A549 treated with CpdA at 1 μM for 4 hours (cell line): Measurements from ENCODE around the gene PPP1CB. TPM values are rescaled to one million over a fixed set of nuclear protein-coding genes. Genes with fewer than 3 reads are reported as not detected.

Source experiments
- total RNA-seq: library from RNA; stranded (reverse); fragments of 200-300 nt; extraction: Qiagen RNA extraction; gene quantifications from 5 replicates; pipeline ENCODE4 v1.2.3, GENCODE V29; 2022; ENCODE audit warnings: low read depth

Gene PPP1CB
- 104 to 119 TPM (median 112 TPM) in 5 replicates for total RNA-seq

DNA sequence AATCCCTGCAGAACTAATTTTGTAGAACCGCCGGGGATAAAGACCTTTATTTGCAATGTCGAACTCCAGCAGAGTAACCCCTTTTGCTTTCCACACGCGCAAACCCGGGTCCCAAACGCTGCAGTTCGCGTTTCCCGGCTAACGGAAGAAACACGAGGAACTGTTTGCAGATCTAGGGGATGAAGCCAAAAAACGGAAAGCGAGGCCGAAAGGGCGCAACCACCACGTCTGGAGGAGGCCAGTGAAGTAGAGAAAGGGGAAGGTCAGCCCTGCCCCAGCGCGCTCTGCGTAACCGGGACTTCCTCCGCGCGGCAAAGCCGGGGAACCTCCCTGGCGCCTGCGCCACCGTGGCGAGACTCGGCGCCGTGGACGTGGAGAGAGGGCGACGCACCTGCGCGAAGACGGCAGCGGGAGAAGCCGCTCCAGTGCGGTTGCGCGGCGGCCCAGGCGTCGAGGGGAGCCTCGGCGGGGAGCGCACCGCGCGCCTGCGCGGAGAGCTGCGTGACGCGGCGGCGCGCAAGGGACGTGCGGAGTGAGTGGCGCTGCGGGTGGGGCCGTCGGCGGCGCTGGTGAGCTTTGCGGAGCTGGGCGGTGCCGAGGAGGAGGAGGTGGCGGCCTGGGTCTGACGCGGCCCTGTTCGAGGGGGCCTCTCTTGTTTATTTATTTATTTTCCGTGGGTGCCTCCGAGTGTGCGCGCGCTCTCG, at the start of gene PPP1CB:
PPP1CB (plus strand) TSS at position 579 of the 704 bp plus-strand sequence. CDS start 295 bp downstream, outside the sequence.

DNA sequence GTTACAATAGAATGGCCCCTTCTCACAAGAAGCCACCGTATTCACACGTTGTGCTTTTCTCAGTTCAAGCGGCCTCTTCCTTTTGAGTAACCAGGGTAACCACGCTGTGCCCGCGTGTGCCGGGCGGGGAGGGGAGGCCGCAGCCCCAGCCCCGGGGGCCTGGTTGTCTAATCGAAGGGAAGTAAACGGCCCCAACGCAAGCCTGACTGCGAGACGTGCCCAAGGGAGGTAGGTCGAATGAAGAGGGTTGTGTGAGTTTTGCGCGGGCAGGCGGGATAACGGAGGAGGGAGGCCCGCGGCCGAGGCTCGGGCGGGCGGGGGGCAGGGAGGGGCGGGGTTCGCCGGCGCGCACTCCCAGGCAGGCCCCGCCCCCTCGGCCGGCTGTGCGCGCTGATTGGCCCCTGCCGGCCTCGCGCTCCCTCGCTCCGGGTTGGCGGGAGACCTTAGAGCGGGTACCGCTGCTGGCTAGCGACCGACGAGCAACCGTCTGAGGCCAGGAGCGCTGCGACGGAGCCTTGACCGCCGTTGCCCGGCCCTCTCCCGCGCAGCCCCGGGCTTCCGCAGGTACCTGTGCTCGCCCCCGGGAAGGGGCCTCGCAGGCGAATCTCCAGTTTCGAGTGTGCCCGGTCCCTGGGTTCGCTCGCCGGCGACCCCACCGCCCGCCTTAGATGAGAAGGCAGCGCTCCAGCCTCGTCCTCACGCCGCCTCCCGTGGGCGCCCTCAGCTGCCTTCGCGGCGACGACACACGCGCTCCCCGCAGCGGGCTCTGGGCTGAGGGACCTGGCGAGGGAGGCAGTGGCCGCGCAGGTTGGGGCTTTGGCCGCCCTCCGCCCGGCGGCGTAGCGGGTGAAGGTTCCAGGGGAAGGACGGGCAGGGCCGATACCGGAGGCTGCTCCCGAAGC, 59.0 kb downstream of the PPP1CB start, which contains the start of gene SPDYA:
SPDYA (plus strand) TSS at position 451 of the 902 bp plus-strand sequence. CDS start 5,181 bp downstream, outside the sequence.

Other genes with a start within 250 kb of the PPP1CB start
- gene SPDYA, start 59.0 kb downstream of the PPP1CB start, total RNA-seq, result 0.18 to 0.26 TPM (median 0.24 TPM) in 4 of 5 replicates, not detected in the other
- 17.1 to 18.8 TPM (median 17.5 TPM) in 5 replicates for gene TRMT61B, start 118.5 kb downstream of the PPP1CB start, total RNA-seq
- gene WDR43, start 142.8 kb downstream of the PPP1CB start, total RNA-seq, result 78.7 to 102 TPM (median 80.2 TPM) in 5 replicates
- gene TOGARAM2, start 229.5 kb downstream of the PPP1CB start, total RNA-seq, result 0.06 to 0.31 TPM (median 0.13 TPM) in 4 of 5 replicates, not detected in the other